ENCODE data around the gene CAPZA1. TPM values are rescaled to one million over a fixed set of nuclear protein-coding genes. Genes with fewer than 3 reads are reported as not detected.

The CAPZA1 gene
- total and polyA plus RNA-seq, 10 of the 15 experiments (the other 5 are each of a cell fraction or from before 2014, with no cell fraction given): 187 to 886 (median 278) TPM

Small RNA genes within 50 kb of the gene (small RNA-seq; reads per million reads assigned to genes)
- gene RNU7-70P: not detected

Other genes with a start within 250 kb of the CAPZA1 start
- 3.8 and 4.9 TPM in 2 replicates for gene CTTNBP2NL, start 223.6 kb upstream of the CAPZA1 start, total RNA-seq (2014; rRNA removed)
- gene CTTNBP2NL, start 223.6 kb upstream of the CAPZA1 start, total RNA-seq (2014; rRNA removed; fragmentation: Illumina TruSeq; extraction: Trizol): 5.6 and 6.0 TPM in 2 replicates
- 10.7 and 11.3 TPM in 2 replicates for gene CTTNBP2NL, start 223.6 kb upstream of the CAPZA1 start, total RNA-seq (2021)
- 10.5 and 14.0 TPM in 2 replicates for gene CTTNBP2NL, start 223.6 kb upstream of the CAPZA1 start, polyA plus RNA-seq (2011; rRNA removed)
- 5.3 and 6.7 TPM in 2 replicates for gene CTTNBP2NL, start 223.6 kb upstream of the CAPZA1 start, polyA plus RNA-seq (2014; fragmentation: Illumina TruSeq; extraction: Trizol)
- 1 to 10 TPM; 2.1 to 5.7 TPM for gene CTTNBP2NL, start 223.6 kb upstream of the CAPZA1 start, polyA plus RNA-seq (2014; fragmentation: Nextera tagmentation; extraction: Ambion mirVana)
- 3.1 and 3.8 TPM in 2 replicates for gene CTTNBP2NL, start 223.6 kb upstream of the CAPZA1 start, polyA plus RNA-seq (2014; rRNA removed)
- gene CTTNBP2NL, start 223.6 kb upstream of the CAPZA1 start, polyA plus RNA-seq (2016; fragmentation: Nextera tagmentation; extraction: Ambion mirVana): 1 to 10 TPM; 5.5 to 6.7 TPM
- under 0.01 and 0.11 TPM in 2 replicates for gene WNT2B, start 110.9 kb upstream of the CAPZA1 start, total RNA-seq (2014; rRNA removed)
- 0.18 and 0.31 TPM in 2 replicates for gene WNT2B, start 110.9 kb upstream of the CAPZA1 start, total RNA-seq (2014; rRNA removed; fragmentation: Illumina TruSeq; extraction: Trizol)
- gene WNT2B, start 110.9 kb upstream of the CAPZA1 start, total RNA-seq (2021): 0.11 and 0.15 TPM in 2 replicates
- gene WNT2B, start 110.9 kb upstream of the CAPZA1 start, polyA plus RNA-seq (2011; rRNA removed): 1.1 and 1.5 TPM in 2 replicates
- 0.10 and 0.16 TPM in 2 replicates for gene WNT2B, start 110.9 kb upstream of the CAPZA1 start, polyA plus RNA-seq (2014; fragmentation: Illumina TruSeq; extraction: Trizol)
- gene WNT2B, start 110.9 kb upstream of the CAPZA1 start, polyA plus RNA-seq (2014; fragmentation: Nextera tagmentation; extraction: Ambion mirVana): under 1 TPM; 0.02 to 0.08 TPM
- 0.13 and 0.26 TPM in 2 replicates for gene WNT2B, start 110.9 kb upstream of the CAPZA1 start, polyA plus RNA-seq (2014; rRNA removed)
- under 1 TPM; 0.12 to 0.23 TPM for gene WNT2B, start 110.9 kb upstream of the CAPZA1 start, polyA plus RNA-seq (2016; fragmentation: Nextera tagmentation; extraction: Ambion mirVana)
- gene ST7L, start 691 bp upstream of the CAPZA1 start, total RNA-seq (2014; rRNA removed): 8.3 and 9.9 TPM in 2 replicates
- 11.8 and 12.5 TPM in 2 replicates for gene ST7L, start 691 bp upstream of the CAPZA1 start, total RNA-seq (2014; rRNA removed; fragmentation: Illumina TruSeq; extraction: Trizol)
- 6.0 and 7.6 TPM in 2 replicates for gene ST7L, start 691 bp upstream of the CAPZA1 start, total RNA-seq (2021)
- gene ST7L, start 691 bp upstream of the CAPZA1 start, polyA plus RNA-seq (2011; rRNA removed): 13.1 and 17.8 TPM in 2 replicates
- gene ST7L, start 691 bp upstream of the CAPZA1 start, polyA plus RNA-seq (2014; fragmentation: Illumina TruSeq; extraction: Trizol): 7.8 and 10.2 TPM in 2 replicates
- gene ST7L, start 691 bp upstream of the CAPZA1 start, polyA plus RNA-seq (2014; fragmentation: Nextera tagmentation; extraction: Ambion mirVana): 1 to 10 TPM; 3.6 to 5.4 TPM
- 7.0 and 11.7 TPM in 2 replicates for gene ST7L, start 691 bp upstream of the CAPZA1 start, polyA plus RNA-seq (2014; rRNA removed)
- 10 to 100 TPM; 12.0 to 13.7 TPM for gene ST7L, start 691 bp upstream of the CAPZA1 start, polyA plus RNA-seq (2016; fragmentation: Nextera tagmentation; extraction: Ambion mirVana)
- gene MOV10, start 54.8 kb downstream of the CAPZA1 start, total RNA-seq (2014; rRNA removed): 43.1 and 47.1 TPM in 2 replicates
- gene MOV10, start 54.8 kb downstream of the CAPZA1 start, total RNA-seq (2014; rRNA removed; fragmentation: Illumina TruSeq; extraction: Trizol): 31.4 and 37.4 TPM in 2 replicates
- gene MOV10, start 54.8 kb downstream of the CAPZA1 start, total RNA-seq (2021): 78.2 and 80.3 TPM in 2 replicates
- 15.7 and 43.7 TPM in 2 replicates for gene MOV10, start 54.8 kb downstream of the CAPZA1 start, polyA plus RNA-seq (2011; rRNA removed)
- gene MOV10, start 54.8 kb downstream of the CAPZA1 start, polyA plus RNA-seq (2014; fragmentation: Illumina TruSeq; extraction: Trizol): 44.5 and 70.4 TPM in 2 replicates
- 10 to 100 TPM; 21.0 to 28.6 TPM for gene MOV10, start 54.8 kb downstream of the CAPZA1 start, polyA plus RNA-seq (2014; fragmentation: Nextera tagmentation; extraction: Ambion mirVana)
- 65.8 and 82.0 TPM in 2 replicates for gene MOV10, start 54.8 kb downstream of the CAPZA1 start, polyA plus RNA-seq (2014; rRNA removed)
- 10 to 100 TPM; 52.5 to 58.6 TPM for gene MOV10, start 54.8 kb downstream of the CAPZA1 start, polyA plus RNA-seq (2016; fragmentation: Nextera tagmentation; extraction: Ambion mirVana)
- gene RHOC, start 87.3 kb downstream of the CAPZA1 start, total RNA-seq (2014; rRNA removed): 178 and 187 TPM in 2 replicates
- 183 TPM in 2 replicates for gene RHOC, start 87.3 kb downstream of the CAPZA1 start, total RNA-seq (2014; rRNA removed; fragmentation: Illumina TruSeq; extraction: Trizol)
- 138 and 142 TPM in 2 replicates for gene RHOC, start 87.3 kb downstream of the CAPZA1 start, total RNA-seq (2021)
- gene RHOC, start 87.3 kb downstream of the CAPZA1 start, polyA plus RNA-seq (2011; rRNA removed): 258 and 371 TPM in 2 replicates
- gene RHOC, start 87.3 kb downstream of the CAPZA1 start, polyA plus RNA-seq (2014; fragmentation: Illumina TruSeq; extraction: Trizol): 316 and 336 TPM in 2 replicates
- 10 to 100 TPM; 20.6 to 37.9 TPM for gene RHOC, start 87.3 kb downstream of the CAPZA1 start, polyA plus RNA-seq (2014; fragmentation: Nextera tagmentation; extraction: Ambion mirVana)
- gene RHOC, start 87.3 kb downstream of the CAPZA1 start, polyA plus RNA-seq (2014; rRNA removed): 232 and 264 TPM in 2 replicates
- 100 to 1,000 TPM; 118 to 130 TPM for gene RHOC, start 87.3 kb downstream of the CAPZA1 start, polyA plus RNA-seq (2016; fragmentation: Nextera tagmentation; extraction: Ambion mirVana)
- gene PPM1J, start 95.5 kb downstream of the CAPZA1 start, total RNA-seq (2014; rRNA removed): 0.76 and 1.4 TPM in 2 replicates
- 0.32 and 0.45 TPM in 2 replicates for gene PPM1J, start 95.5 kb downstream of the CAPZA1 start, total RNA-seq (2014; rRNA removed; fragmentation: Illumina TruSeq; extraction: Trizol)
- gene PPM1J, start 95.5 kb downstream of the CAPZA1 start, total RNA-seq (2021): 0.59 and 1.5 TPM in 2 replicates
- 0.88 and 1.6 TPM in 2 replicates for gene PPM1J, start 95.5 kb downstream of the CAPZA1 start, polyA plus RNA-seq (2011; rRNA removed)
- 0.19 and 0.71 TPM in 2 replicates for gene PPM1J, start 95.5 kb downstream of the CAPZA1 start, polyA plus RNA-seq (2014; fragmentation: Illumina TruSeq; extraction: Trizol)
- gene PPM1J, start 95.5 kb downstream of the CAPZA1 start, polyA plus RNA-seq (2014; fragmentation: Nextera tagmentation; extraction: Ambion mirVana): under 1 TPM in 1 of 2 experiments, not detected in 1; 0.07 TPM
- 1.3 and 1.8 TPM in 2 replicates for gene PPM1J, start 95.5 kb downstream of the CAPZA1 start, polyA plus RNA-seq (2014; rRNA removed)
- gene PPM1J, start 95.5 kb downstream of the CAPZA1 start, polyA plus RNA-seq (2016; fragmentation: Nextera tagmentation; extraction: Ambion mirVana): under 1 TPM; 0.25 to 0.34 TPM